Umbilical cord (tissue), 2 donors: ENCODE measurements around the gene SEMA7A. TPM values are rescaled to one million over a fixed set of nuclear protein-coding genes. Genes with fewer than 3 reads are reported as not detected.
"Not testable (repeated sequence)": the region's sequence is repeated elsewhere in the genome, so short reads cannot be mapped to it uniquely, and the experiment has no call there.

Source experiments
- DNase-seq: peaks from one replicate; pipeline ENCODE4 v3.0.0-alpha.2; 2015; ENCODE audit warnings: low spot score
- total RNA-seq: library from RNA; depleted of rRNA; stranded (reverse); fragments of >200 nt; gene quantifications from one replicate; pipeline ENCODE4 v1.2.3, GENCODE V29; 2014; ENCODE audit warnings: low replicate concordance; ENCODE audit not compliant: insufficient read depth

Gene SEMA7A
- total RNA-seq, 1 donor from 2014 or later: 23.1 TPM

DNA sequence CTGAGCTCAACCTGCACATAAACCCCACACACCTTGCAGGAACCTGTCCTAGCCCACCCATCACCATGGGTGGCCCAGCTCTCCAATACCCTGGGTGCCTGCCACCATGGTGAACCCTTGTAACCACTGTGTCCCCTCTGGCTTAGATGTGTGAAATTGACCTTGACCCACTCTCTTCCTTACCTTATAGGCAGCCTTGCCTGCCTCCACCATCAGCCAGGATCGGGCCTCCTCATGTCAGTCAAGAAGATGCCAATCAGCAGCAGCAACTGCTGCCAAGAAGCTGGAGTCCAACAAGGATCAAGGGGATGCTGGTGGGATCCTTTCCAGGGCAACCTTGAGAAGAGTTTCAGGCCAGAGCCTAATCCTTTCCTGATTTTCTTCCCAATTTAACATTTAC is 57.5 kb downstream of the SEMA7A start:
- DNase-seq: no peak

GRCh38 chr15:74375303-74375693 is 58.5 kb downstream of the SEMA7A start:
- peak; percentile 89 for DNase-seq

- DNase-seq: no peak
Measured at GRCh38 chr15:74374648-74375302, 59.0 kb downstream of the SEMA7A start.

GRCh38 chr15:74373731-74374647 is 59.8 kb downstream of the SEMA7A start:
- peak; percentile 92 for DNase-seq

GRCh38 chr15:74373056-74373650 is 60.6 kb downstream of the SEMA7A start:
- no peak for DNase-seq

DNA sequence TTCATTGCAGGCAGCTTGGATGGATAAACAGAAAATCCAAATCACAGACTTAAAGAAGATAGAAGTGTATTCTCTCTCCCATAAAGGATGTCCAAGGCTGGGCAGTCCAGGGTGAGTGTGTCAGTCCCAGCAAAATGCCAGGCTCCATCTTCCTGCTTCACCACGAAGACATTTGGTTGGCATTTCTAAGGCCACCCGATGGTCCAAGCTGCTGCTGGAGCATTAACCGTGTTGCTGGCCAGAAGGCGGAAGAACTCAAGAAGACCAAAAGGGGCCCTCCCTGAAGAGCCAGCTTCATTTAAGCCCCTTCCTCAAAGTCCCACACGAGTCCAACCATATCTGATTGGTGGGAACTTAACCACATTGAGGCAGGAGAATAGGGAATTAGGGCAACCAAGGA is 63.3 kb downstream of the SEMA7A start:
- DNase-seq: no peak

GRCh38 chr15:74369756-74370155 is 64.0 kb downstream of the SEMA7A start:
- DNase-seq: no peak

DNA sequence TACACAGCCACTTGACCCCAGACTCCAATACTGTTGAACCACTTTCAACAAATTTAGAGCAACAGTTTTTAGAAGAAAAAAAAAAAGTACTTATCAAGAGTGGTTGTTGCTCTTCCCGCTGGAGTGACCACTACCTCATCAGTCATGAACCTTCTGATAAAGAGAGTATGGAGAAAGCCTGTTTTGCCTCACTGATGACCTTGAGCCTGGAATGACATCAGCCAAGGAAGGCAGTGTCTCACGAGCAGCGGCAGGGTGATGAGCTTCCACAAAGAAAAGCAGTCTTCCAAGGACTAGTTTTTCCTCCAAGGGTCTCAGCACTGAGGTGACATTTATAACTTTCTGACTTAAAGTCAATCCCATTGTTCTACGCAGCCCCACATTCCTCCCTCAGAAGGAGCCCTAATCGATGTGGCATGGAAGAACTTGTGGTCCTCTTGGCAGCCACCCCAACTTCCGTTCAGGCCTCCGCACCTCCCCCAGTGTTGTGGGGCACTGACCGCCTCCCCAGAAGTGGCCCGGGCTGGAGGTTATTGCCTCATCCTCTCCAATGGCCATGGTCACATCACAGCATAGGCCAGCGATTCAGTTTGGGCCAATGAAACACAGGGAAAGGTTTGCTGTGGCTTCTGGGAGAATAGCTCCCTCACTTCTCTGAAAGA is 64.5 kb downstream of the SEMA7A start:
- DNase-seq: no peak

DNA sequence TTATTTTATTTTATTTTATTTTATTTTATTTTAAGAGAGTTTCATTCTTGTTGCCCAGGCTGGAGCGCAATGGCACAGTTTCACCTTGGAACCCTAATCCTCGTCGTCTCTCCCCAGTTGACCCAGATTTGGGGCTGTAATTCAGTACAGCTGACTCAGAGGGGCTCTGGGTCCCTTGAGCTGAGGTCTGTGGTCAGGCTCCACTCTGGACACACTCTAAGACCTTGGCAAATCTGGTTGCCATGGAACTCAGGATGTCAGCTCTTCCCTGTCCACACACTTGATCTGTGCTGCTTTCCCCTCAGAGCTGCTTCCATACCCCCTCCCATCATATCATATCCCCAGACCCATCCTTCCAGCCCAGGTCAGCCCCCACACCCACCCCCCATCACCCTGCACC is 65.6 kb downstream of the SEMA7A start:
- no peak for DNase-seq

DNA sequence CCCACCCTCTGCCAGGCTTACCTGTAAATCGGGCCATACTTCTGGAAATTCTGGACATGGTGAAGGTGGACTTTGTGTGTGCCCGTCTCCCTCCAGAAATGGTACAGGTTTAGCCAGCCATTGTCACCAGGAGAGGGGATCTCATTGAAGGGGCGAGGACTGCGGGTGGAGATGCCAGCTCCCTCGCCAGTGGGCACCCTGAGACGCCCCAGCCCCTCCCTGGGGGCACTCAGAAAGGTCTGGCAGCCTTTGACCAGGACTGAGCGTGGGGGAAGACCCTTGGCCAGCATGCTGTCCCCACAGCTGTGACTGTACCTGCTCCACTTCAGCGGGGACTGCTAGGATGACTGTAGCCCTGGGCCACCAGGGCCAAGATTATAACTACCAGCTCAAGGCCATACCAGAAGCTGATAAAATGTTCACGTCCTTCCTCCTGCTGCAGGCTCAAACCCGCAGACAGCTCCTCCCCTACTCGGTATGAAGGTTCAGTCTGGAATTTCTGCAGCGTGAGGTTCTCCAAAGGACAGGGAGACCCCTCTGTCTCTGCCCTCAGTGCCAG is 66.4 kb downstream of the SEMA7A start, which contains the start of gene CYP11A1:
TSS of gene CYP11A1 (minus strand) at position 351 of the 559 bp plus-strand sequence. CDS start at position 290, 61 bp downstream.
- DNase-seq: no peak

DNA sequence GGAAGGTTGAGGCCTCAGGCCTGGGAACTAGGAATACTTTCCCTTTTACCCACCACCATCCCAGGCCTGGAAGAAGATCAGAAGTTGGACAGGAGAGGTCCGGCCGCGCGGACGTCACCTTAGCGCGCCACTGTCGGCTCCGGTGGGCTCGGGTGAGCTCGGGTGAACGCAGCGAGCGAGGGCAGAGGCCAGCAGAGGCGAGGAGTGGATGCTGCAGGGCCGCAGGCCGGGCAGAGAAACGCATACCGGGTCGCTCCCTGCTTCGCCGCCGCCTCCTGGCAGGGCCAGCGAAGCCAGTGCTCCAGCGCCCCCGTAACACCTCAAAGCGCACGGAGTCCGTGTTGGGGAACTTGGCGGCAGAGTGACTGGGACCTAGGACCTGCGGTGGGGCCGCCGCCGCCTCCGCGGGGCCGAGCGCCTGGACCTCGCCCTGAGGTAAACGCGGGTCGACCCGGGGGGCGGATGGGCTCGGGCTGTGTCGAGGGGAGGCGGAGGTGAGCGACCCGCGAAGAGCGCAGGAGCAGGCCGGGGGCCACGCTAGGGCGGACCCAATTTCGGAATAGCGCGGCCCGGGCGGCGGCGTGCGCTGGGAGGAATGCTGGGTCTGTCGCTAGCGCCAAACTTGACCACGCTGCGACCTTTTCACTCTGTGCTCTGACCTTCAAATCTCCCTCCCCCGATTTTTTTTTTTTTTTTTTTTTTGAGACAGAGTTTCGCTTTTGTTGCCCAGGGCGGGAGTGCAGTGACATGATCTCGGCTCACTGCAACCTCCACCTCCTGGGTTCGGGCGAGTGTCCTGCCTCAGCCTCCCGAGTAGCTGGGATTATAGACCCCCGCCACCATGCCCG is 67.9 kb downstream of the SEMA7A start:
- peak; percentile 73 for DNase-seq

DNA sequence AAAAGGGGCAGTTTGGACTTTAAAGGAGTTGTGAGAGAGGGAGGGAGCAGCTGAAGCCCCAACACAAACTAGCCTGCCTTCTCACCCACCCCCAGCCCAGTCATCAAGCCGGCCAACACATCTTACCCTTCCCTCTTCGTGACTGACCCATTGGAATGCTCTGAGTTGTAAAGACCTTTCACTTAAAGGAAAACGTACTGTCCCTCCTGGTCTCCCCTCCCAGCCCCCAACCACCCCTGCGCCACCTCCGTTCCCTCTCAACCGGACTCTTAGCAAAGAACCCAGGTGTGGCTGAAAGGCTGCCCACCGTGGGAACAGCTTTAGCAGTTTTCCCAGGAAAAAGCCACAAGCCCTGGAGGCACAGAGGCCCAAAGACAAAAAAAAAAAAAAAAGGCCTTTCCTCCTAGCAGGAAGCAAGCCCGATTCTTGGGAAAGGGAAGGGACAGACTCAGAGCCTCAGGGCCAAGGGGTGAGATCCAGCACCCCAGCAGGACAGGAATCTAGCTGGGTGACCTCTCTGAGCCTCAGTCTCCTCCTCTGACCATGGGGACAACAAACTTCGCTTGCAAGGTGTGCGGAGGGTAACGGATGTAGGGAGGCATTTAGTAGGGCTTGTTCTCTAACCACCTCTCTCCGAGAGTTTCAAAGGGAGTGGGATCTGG is 68.7 kb downstream of the SEMA7A start:
- DNase-seq: no peak

GRCh38 chr15:74362482-74362881 is 71.3 kb downstream of the SEMA7A start:
- DNase-seq: no peak

DNA sequence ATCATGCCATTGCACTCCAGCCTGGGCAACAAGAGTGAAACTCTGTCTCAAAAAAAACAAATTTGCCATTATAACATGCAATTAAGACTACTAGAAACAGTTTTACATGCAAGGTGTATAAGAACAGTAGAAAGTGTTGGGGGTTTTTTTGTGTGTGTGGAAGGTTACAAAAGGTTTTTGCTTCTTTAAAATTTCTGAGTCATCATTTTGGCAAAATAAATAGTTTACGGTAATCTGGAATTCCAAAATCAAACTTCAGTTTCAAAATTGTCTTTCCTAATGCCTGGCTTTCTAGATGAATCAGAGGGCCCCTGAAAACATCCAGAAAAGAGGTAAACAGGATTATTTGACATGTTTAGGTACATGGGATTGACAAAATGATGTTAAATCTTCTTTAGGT is 72.9 kb downstream of the SEMA7A start:
- DNase-seq: not testable (repeated sequence)

- not testable (repeated sequence) for DNase-seq
Measured at GRCh38 chr15:74359376-74359775, 74.4 kb downstream of the SEMA7A start.

Other genes starting within 250 kb of the SEMA7A start
- gene STRA6, start 231.2 kb downstream of the SEMA7A start, total RNA-seq: 35.6 TPM
- gene CCDC33, start 197.6 kb downstream of the SEMA7A start, total RNA-seq: 3.4 TPM
- 2.6 TPM for gene CYP11A1, start 66.3 kb downstream of the SEMA7A start, total RNA-seq
- 23.8 TPM for gene UBL7, start 27.2 kb upstream of the SEMA7A start, total RNA-seq
- 12.5 TPM for gene ARID3B, start 107.3 kb upstream of the SEMA7A start, total RNA-seq
- 55.1 TPM for gene CLK3, start 181.9 kb upstream of the SEMA7A start, total RNA-seq